OCI-LY3 (cell line): Measurements from ENCODE around the gene SLC44A1.
A peak's percentile ranks its signal among the peaks of the same experiment; 100 is the strongest.

Experiments used
- H2AFZ ChIP-seq: fragments of 200-600, 300-600 bp; shearing (Covaris generic); 2 replicates; pipeline ENCODE4 v1.6.0; 2014; ENCODE audit warnings: antibody characterized with exemption, low read depth, low read length
- H3K27ac ChIP-seq: fragments of 200-600, 300-600 bp; sonication (generic); 2 replicates; pipeline ENCODE4 v1.5.1; 2014; ENCODE audit warnings: mild to moderate bottlenecking, low read length, moderate library complexity, mixed read lengths
- H3K27me3 ChIP-seq: fragments of 200-600, 300-600 bp; sonication (generic); 2 replicates; pipeline ENCODE4 v1.6.1; 2014; ENCODE audit warnings: low read depth, low read length, mixed read lengths
- H3K36me3 ChIP-seq: fragments of 200-600, 300-600 bp; sonication (generic); replicated peaks from 2 replicates; pipeline ENCODE3; 2014; ENCODE audit warnings: low read depth, low read length, mixed read lengths
- H3K4me1 ChIP-seq: fragments of 300-600, 200-600 bp; sonication (generic); 2 replicates; pipeline ENCODE4 v1.6.1; 2014; ENCODE audit warnings: low read length, mixed read lengths
- H3K4me2 ChIP-seq: fragments of 200-600, 300-600 bp; sonication (generic); 2 replicates; pipeline ENCODE4 v1.6.1; 2014; ENCODE audit warnings: low read length, mixed read lengths
- H3K4me3 ChIP-seq: fragments of 300-600, 200-600 bp; sonication (generic); 2 replicates; pipeline ENCODE4 v1.5.1; 2014; ENCODE audit warnings: antibody characterized with exemption, mild to moderate bottlenecking, low read length, moderate library complexity
- H3K79me2 ChIP-seq: fragments of 300-600, 200-600 bp; shearing (Covaris generic); 2 replicates; pipeline ENCODE4 v1.6.1; 2014; ENCODE audit warnings: mild to moderate bottlenecking, low read length, mixed read lengths
- H3K9ac ChIP-seq: fragments of 300-600, 200-600 bp; shearing (Covaris generic); 2 replicates; pipeline ENCODE4 v1.6.0; 2014; ENCODE audit warnings: mild to moderate bottlenecking, low read length, moderate library complexity
- H3K9me3 ChIP-seq: fragments of 200-600, 300-600 bp; shearing (Covaris generic); 2 replicates; pipeline ENCODE4 v1.6.1; 2014; ENCODE audit warnings: low read length, mixed read lengths; ENCODE audit not compliant: insufficient read depth
- H4K20me1 ChIP-seq: fragments of 200-600, 300-600 bp; sonication (generic); 2 replicates; pipeline ENCODE4 v1.6.1; 2016; ENCODE audit warnings: low read length, mixed read lengths; ENCODE audit not compliant: insufficient read depth
- EZH2phosphoT487 ChIP-seq: fragments of 200-600 bp; shearing (Covaris generic); IDR thresholded peaks from 2 replicates; pipeline ENCODE4 v1.6.1; 2018; ENCODE audit warnings: antibody characterized with exemption, mixed run types, low read depth
- TF ChIP-seq, protein P1 (sequence below): fragments of 200-600, 300-600 bp; sonication (generic); IDR thresholded peaks from 2 replicates; pipeline ENCODE4 v1.5.1; 2014; ENCODE audit warnings: antibody characterized with exemption, low read length, low read depth

Gene SLC44A1

GRCh38 chr9:105244003-105244733 is at the start of gene SLC44A1:
Gene SLC44A1 (plus strand): TSS chr9:105244651. CDS start chr9:105244869, 218 bp downstream.
- no peaks in the 10 kb centered on the region for H3K9me3 ChIP-seq
- H3K27ac ChIP-seq: peak within 1 kb of the TSS; percentile 57
- TF ChIP-seq, protein P1, sequence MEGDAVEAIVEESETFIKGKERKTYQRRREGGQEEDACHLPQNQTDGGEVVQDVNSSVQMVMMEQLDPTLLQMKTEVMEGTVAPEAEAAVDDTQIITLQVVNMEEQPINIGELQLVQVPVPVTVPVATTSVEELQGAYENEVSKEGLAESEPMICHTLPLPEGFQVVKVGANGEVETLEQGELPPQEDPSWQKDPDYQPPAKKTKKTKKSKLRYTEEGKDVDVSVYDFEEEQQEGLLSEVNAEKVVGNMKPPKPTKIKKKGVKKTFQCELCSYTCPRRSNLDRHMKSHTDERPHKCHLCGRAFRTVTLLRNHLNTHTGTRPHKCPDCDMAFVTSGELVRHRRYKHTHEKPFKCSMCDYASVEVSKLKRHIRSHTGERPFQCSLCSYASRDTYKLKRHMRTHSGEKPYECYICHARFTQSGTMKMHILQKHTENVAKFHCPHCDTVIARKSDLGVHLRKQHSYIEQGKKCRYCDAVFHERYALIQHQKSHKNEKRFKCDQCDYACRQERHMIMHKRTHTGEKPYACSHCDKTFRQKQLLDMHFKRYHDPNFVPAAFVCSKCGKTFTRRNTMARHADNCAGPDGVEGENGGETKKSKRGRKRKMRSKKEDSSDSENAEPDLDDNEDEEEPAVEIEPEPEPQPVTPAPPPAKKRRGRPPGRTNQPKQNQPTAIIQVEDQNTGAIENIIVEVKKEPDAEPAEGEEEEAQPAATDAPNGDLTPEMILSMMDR: no peak
- TF ChIP-seq EZH2phosphoT487: no peak
- H3K9ac ChIP-seq: peak within 1 kb of the TSS; percentile 81
- H3K4me1 ChIP-seq: peaks cover 36% of the 10 kb centered on the region
- H3K27me3 ChIP-seq: peaks cover 18% of the 10 kb centered on the region
- peaks cover 25% of the 10 kb centered on the region; the same call in 1 of the 2 replicates for H4K20me1 ChIP-seq
- H3K4me3 ChIP-seq: peak within 1 kb of the TSS; percentile 91
- peaks cover 45% of the 10 kb centered on the region for H3K79me2 ChIP-seq
- no peaks in the 10 kb centered on the region for H3K36me3 ChIP-seq
- peak within 1 kb of the TSS; percentile 95 for H2AFZ ChIP-seq
- peak within 1 kb of the TSS; percentile 92 for H3K4me2 ChIP-seq

- no peak overlapping the region for H3K27ac ChIP-seq
- no peaks in the 10 kb centered on the region for H3K79me2 ChIP-seq
- H2AFZ ChIP-seq: no peak overlapping the region
- H3K9me3 ChIP-seq: no peaks in the 10 kb centered on the region
- TF ChIP-seq, protein P1: no peak
- TF ChIP-seq EZH2phosphoT487: no peak
- H3K27me3 ChIP-seq: peaks cover 36% of the 10 kb centered on the region
- peaks cover 12% of the 10 kb centered on the region for H3K4me1 ChIP-seq
- H3K4me3 ChIP-seq: no peak overlapping the region
- no peaks in the 10 kb centered on the region for H4K20me1 ChIP-seq
- H3K4me2 ChIP-seq: no peak overlapping the region
- no peaks in the 10 kb centered on the region for H3K36me3 ChIP-seq
- H3K9ac ChIP-seq: no peak overlapping the region
Observed at GRCh38 chr9:105195259-105195658, 49.2 kb upstream of the SLC44A1 start.

- H3K9me3 ChIP-seq: no peaks in the 10 kb centered on the region
- no peaks in the 10 kb centered on the region for H4K20me1 ChIP-seq
- H3K4me1 ChIP-seq: no peaks in the 10 kb centered on the region
- H3K27ac ChIP-seq: no peak overlapping the region
- H3K4me3 ChIP-seq: no peak overlapping the region
- H3K27me3 ChIP-seq: peaks cover 25% of the 10 kb centered on the region
- no peak overlapping the region for H2AFZ ChIP-seq
- no peak overlapping the region for H3K9ac ChIP-seq
- H3K4me2 ChIP-seq: no peak overlapping the region
- H3K79me2 ChIP-seq: no peaks in the 10 kb centered on the region
- TF ChIP-seq EZH2phosphoT487: no peak
- TF ChIP-seq, protein P1: no peak
- H3K36me3 ChIP-seq: no peaks in the 10 kb centered on the region
Observed at GRCh38 chr9:105198023-105198422, 46.4 kb upstream of the SLC44A1 start.

GRCh38 chr9:105198865-105199264 is 45.6 kb upstream of the SLC44A1 start:
- Histone ChIP-seq H3K9ac (no peak overlapping the region), H3K4me3 (no peak overlapping the region), H3K4me1 (no peaks in the 10 kb centered on the region), H4K20me1 (no peaks in the 10 kb centered on the region), H2AFZ (no peak overlapping the region), H3K79me2 (no peaks in the 10 kb centered on the region), H3K27ac (no peak overlapping the region), H3K27me3 (peaks cover 17% of the 10 kb centered on the region), H3K4me2 (no peak overlapping the region), H3K36me3 (no peaks in the 10 kb centered on the region), H3K9me3 (no peaks in the 10 kb centered on the region)
- TF ChIP-seq EZH2phosphoT487: no peak
- TF ChIP-seq, protein P1: no peak
